HEK293 (cell line): ENCODE measurements around the gene DPF3.

Experiments
- AEBP2 ChIP-seq: fragments of 450-650 bp; formaldehyde crosslinking; IDR thresholded peaks from 2 replicates; pipeline ENCODE4 v1.5.1; 2016; ENCODE audit warnings: missing biosample characterization, missing genetic modification characterization, borderline replicate concordance
- FEZF1 ChIP-seq: fragments of 450-650 bp; formaldehyde crosslinking; IDR thresholded peaks from 2 replicates; pipeline ENCODE4 v1.5.1; 2016; ENCODE audit warnings: missing biosample characterization, missing genetic modification characterization
- GLI2 ChIP-seq: fragments of 450-650 bp; formaldehyde crosslinking; IDR thresholded peaks from 2 replicates; pipeline ENCODE4; 2017; ENCODE audit warnings: missing biosample characterization, missing genetic modification characterization, low read depth, borderline replicate concordance
- GLIS2 ChIP-seq: fragments of 450-650 bp; formaldehyde crosslinking; IDR thresholded peaks from 2 replicates; pipeline ENCODE4 v1.5.1; 2016; ENCODE audit warnings: missing biosample characterization, missing genetic modification characterization
- INSM2 ChIP-seq: fragments of 450-650 bp; formaldehyde crosslinking; IDR thresholded peaks from 2 replicates; pipeline ENCODE4 v1.5.1; 2016; ENCODE audit warnings: missing biosample characterization, missing genetic modification characterization
- OSR2 ChIP-seq: fragments of 450-650 bp; formaldehyde crosslinking; IDR thresholded peaks from 2 replicates; pipeline ENCODE4 v1.5.1; 2016; ENCODE audit warnings: missing biosample characterization, missing genetic modification characterization
- TSHZ1 ChIP-seq: fragments of 450-650 bp; formaldehyde crosslinking; IDR thresholded peaks from 2 replicates; pipeline ENCODE4 v1.5.1; 2016; ENCODE audit warnings: missing biosample characterization, missing genetic modification characterization, borderline replicate concordance
- YY2 ChIP-seq: fragments of 450-650 bp; formaldehyde crosslinking; IDR thresholded peaks from 2 replicates; pipeline ENCODE4 v1.5.1; 2016; ENCODE audit warnings: missing biosample characterization, missing genetic modification characterization
- ZBTB11 ChIP-seq: fragments of 450-650 bp; formaldehyde crosslinking; conservative IDR thresholded peaks from 2 replicates; pipeline ENCODE4 v1.5.1; 2016; ENCODE audit warnings: low read depth, missing biosample characterization, missing genetic modification characterization
- ZBTB21 ChIP-seq: fragments of 450-650 bp; formaldehyde crosslinking; IDR thresholded peaks from 2 replicates; pipeline ENCODE4 v1.5.1; 2017; ENCODE audit warnings: missing biosample characterization, missing genetic modification characterization
- ZEB2 ChIP-seq: fragments of 450-650 bp; formaldehyde crosslinking; IDR thresholded peaks from 2 replicates; pipeline ENCODE4 v1.5.1; 2016; ENCODE audit warnings: missing biosample characterization, missing genetic modification characterization
- ZFP37 ChIP-seq: fragments of 450-650 bp; formaldehyde crosslinking; IDR thresholded peaks from 2 replicates; pipeline ENCODE4 v1.5.1; 2016; ENCODE audit warnings: missing biosample characterization, missing genetic modification characterization
- ZNF174 ChIP-seq: fragments of 450-650 bp; formaldehyde crosslinking; IDR thresholded peaks from 2 replicates; pipeline ENCODE4 v1.5.0; 2017; ENCODE audit warnings: missing biosample characterization, mild to moderate bottlenecking, missing genetic modification characterization
- ZNF221 ChIP-seq: fragments of 450-650 bp; formaldehyde crosslinking; IDR thresholded peaks from 2 replicates; pipeline ENCODE4 v1.5.1; 2017; ENCODE audit warnings: missing biosample characterization, missing genetic modification characterization, borderline replicate concordance
- ZNF223 ChIP-seq: fragments of 450-650 bp; formaldehyde crosslinking; IDR thresholded peaks from 2 replicates; pipeline ENCODE4 v1.5.1; 2016; ENCODE audit warnings: missing biosample characterization, missing genetic modification characterization
- ZNF362 ChIP-seq: fragments of 450-650 bp; formaldehyde crosslinking; IDR thresholded peaks from 2 replicates; pipeline ENCODE4 v1.5.1; 2016; ENCODE audit warnings: missing biosample characterization, missing genetic modification characterization
- ZNF423 ChIP-seq: fragments of 450-650 bp; formaldehyde crosslinking; IDR thresholded peaks from 2 replicates; pipeline ENCODE4 v1.5.1; 2016; ENCODE audit warnings: missing biosample characterization, missing genetic modification characterization
- ZNF521 ChIP-seq: fragments of 450-650 bp; formaldehyde crosslinking; IDR thresholded peaks from 2 replicates; pipeline ENCODE4 v1.5.1; 2017; ENCODE audit warnings: missing biosample characterization, mild to moderate bottlenecking, missing genetic modification characterization
- ZNF544 ChIP-seq: fragments of 450-650 bp; formaldehyde crosslinking; IDR thresholded peaks from 2 replicates; pipeline ENCODE4 v1.5.0; 2017; ENCODE audit warnings: missing biosample characterization, missing genetic modification characterization
- ZNF610 ChIP-seq: fragments of 450-650 bp; formaldehyde crosslinking; IDR thresholded peaks from 2 replicates; pipeline ENCODE4 v1.5.1; 2016; ENCODE audit warnings: missing biosample characterization, missing genetic modification characterization, borderline replicate concordance
- ZNF629 ChIP-seq: fragments of 450-650 bp; formaldehyde crosslinking; IDR thresholded peaks from 2 replicates; pipeline ENCODE4 v1.5.1; 2017; ENCODE audit warnings: missing biosample characterization, missing genetic modification characterization
- ZNF639 ChIP-seq: fragments of 450-650 bp; formaldehyde crosslinking; IDR thresholded peaks from 2 replicates; pipeline ENCODE4 v1.5.1; 2016; ENCODE audit warnings: missing biosample characterization, missing genetic modification characterization
- ZNF658 ChIP-seq: fragments of 450-650 bp; formaldehyde crosslinking; IDR thresholded peaks from 2 replicates; pipeline ENCODE4; 2016; ENCODE audit warnings: missing biosample characterization, missing genetic modification characterization
- ZNF670 ChIP-seq: fragments of 450-650 bp; formaldehyde crosslinking; IDR thresholded peaks from 2 replicates; pipeline ENCODE4 v1.5.1; 2016; ENCODE audit warnings: missing biosample characterization, missing genetic modification characterization, low read depth
- ZNF677 ChIP-seq: fragments of 450-650 bp; IDR thresholded peaks from 2 replicates; pipeline ENCODE4 v1.5.0; 2018; ENCODE audit warnings: missing biosample characterization, mild to moderate bottlenecking, missing genetic modification characterization, moderate library complexity
- ZNF747 ChIP-seq: fragments of 450-650 bp; formaldehyde crosslinking; IDR thresholded peaks from 2 replicates; pipeline ENCODE4 v1.5.1; 2016; ENCODE audit warnings: missing biosample characterization, missing genetic modification characterization
- ZNF777 ChIP-seq: fragments of 450-650 bp; formaldehyde crosslinking; IDR thresholded peaks from 2 replicates; pipeline ENCODE4 v1.5.1; 2017; ENCODE audit warnings: missing biosample characterization, missing genetic modification characterization, borderline replicate concordance
- ZNF792 ChIP-seq: fragments of 450-650 bp; formaldehyde crosslinking; IDR thresholded peaks from 2 replicates; pipeline ENCODE4 v1.5.1; 2016; ENCODE audit warnings: missing biosample characterization, missing genetic modification characterization
- ZNF830 ChIP-seq: fragments of 450-650 bp; IDR thresholded peaks from 2 replicates; pipeline ENCODE4 v1.5.0; 2018; ENCODE audit warnings: missing biosample characterization, missing genetic modification characterization, low read depth, mild to moderate bottlenecking, moderate library complexity

DPF3 gene

GRCh38 chr14:72801381-72801812, 92.5 kb downstream of the DPF3 start (continued):
- TF ChIP-seq ZNF792 (tag by site-specific recombination) (no peak), ZNF658 (tag by site-specific recombination) (no peak), ZEB2 (tag by site-specific recombination) (no peak), GLIS2 (no peak), ZNF777 (tag by site-specific recombination) (no peak), ZNF677 (no peak), ZFP37 (tag by site-specific recombination) (no peak), FEZF1 (tag by site-specific recombination) (no peak), ZNF223 (tag by site-specific recombination) (no peak), ZNF221 (tag by site-specific recombination) (no peak), ZNF362 (tag by site-specific recombination) (no peak), ZNF610 (tag by site-specific recombination) (no peak), ZNF747 (tag by site-specific recombination) (no peak), ZNF670 (tag by site-specific recombination) (no peak), OSR2 (no peak), TSHZ1 (tag by site-specific recombination) (no peak), AEBP2 (no peak), ZNF521 (no peak), ZNF544 (no peak), ZNF629 (tag by site-specific recombination) (peak; percentile 91), ZBTB21 (tag by site-specific recombination) (peak; percentile 45; the same call in 1 of the 2 replicates), ZNF639 (tag by site-specific recombination) (peak; percentile 24; the same call in 1 of the 2 replicates), ZBTB11 (no peak), GLI2 (tag by site-specific recombination) (no peak), ZNF174 (tag by site-specific recombination) (no peak), YY2 (tag by site-specific recombination) (no peak), INSM2 (tag by site-specific recombination) (peak; percentile 81; the same call in 1 of the 2 replicates), ZNF830 (tag by site-specific recombination) (no peak), ZNF423 (tag by site-specific recombination) (no peak)
